ENCODE data around the gene BAIAP3.

DNA sequence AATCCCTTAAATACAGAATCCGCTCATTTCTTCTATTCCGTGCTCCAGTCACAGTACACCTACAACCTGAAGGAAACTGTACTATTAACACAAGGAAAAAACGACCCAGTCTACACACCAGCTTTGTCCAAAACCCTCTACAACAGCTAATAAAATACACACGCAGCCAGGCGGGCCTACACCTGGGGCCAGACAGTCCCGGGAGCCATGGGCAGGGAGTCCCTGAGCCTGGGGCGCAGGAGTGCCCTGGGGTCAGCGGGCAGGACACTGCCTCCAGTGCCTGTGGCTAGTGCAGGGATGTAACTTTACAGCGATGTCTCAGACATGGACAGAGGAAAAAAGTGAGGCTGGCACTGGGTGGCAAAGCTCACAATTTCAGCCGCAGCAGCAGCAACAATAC is 46.8 kb downstream of the BAIAP3 start:
- TF ChIP-seq CTCF (IDR thresholded peaks at IDR 0.05), result no peak
- no peak for TF ChIP-seq POLR2A (IDR thresholded peaks at IDR 0.05)
